HepG2 (cell line): ENCODE measurements around the gene CATSPERE. TPM values are rescaled to one million over a fixed set of nuclear protein-coding genes. Genes with fewer than 3 reads are reported as not detected.
A peak's percentile ranks its signal among the peaks of the same experiment; 100 is the strongest.

ENCODE experiments used
- ARID2 ChIP-seq: sonication (generic); formaldehyde crosslinking; IDR thresholded peaks from 2 replicates; pipeline ENCODE4 v1.8.1; 2022; ENCODE audit warnings: mild to moderate bottlenecking, missing genetic modification reagents, borderline replicate concordance
- EEA1 ChIP-seq: sonication (generic); formaldehyde crosslinking; IDR thresholded peaks from 2 replicates; pipeline ENCODE4 v1.5.1; 2020; ENCODE audit warnings: mild to moderate bottlenecking, missing genetic modification reagents, borderline replicate concordance
- HDAC2 ChIP-seq: sonication (generic); formaldehyde crosslinking; IDR thresholded peaks from 2 replicates; pipeline ENCODE4 v1.4.0; 2020; ENCODE audit warnings: missing genetic modification reagents
- HNF1B ChIP-seq: sonication (generic); formaldehyde crosslinking; IDR thresholded peaks from 2 replicates; pipeline ENCODE4 v1.5.1; 2020; ENCODE audit warnings: mild to moderate bottlenecking, moderate library complexity, missing genetic modification reagents
- KMT2B ChIP-seq: IDR thresholded peaks from 2 replicates; pipeline ENCODE4 v1.6.1; 2016; ENCODE audit warnings: missing genetic modification reagents, missing compliant biosample characterization
- MYNN ChIP-seq: sonication (generic); formaldehyde crosslinking; IDR thresholded peaks from 2 replicates; pipeline ENCODE4 v1.4.0; 2020; ENCODE audit warnings: mild to moderate bottlenecking, low read depth, missing genetic modification reagents
- PAX8 ChIP-seq: sonication (generic); formaldehyde crosslinking; IDR thresholded peaks from 2 replicates; pipeline ENCODE4 v1.8.0; 2022; ENCODE audit warnings: mild to moderate bottlenecking, missing genetic modification reagents, borderline replicate concordance
- PRMT3 ChIP-seq: sonication (generic); formaldehyde crosslinking; IDR thresholded peaks from 2 replicates; pipeline ENCODE4 v1.8.1; 2022; ENCODE audit warnings: low read depth, mild to moderate bottlenecking, moderate library complexity, missing genetic modification reagents, borderline replicate concordance
- RBFOX2 ChIP-seq: fragments of 200-400 bp; formaldehyde crosslinking; IDR thresholded peaks from 2 replicates; pipeline ENCODE4 v1.6.1; 2017; ENCODE audit warnings: low read depth, mild to moderate bottlenecking, low read length
- SAFB2 ChIP-seq: sonication (generic); formaldehyde crosslinking; IDR thresholded peaks from 2 replicates; pipeline ENCODE4 v1.5.1; 2020; ENCODE audit warnings: missing genetic modification reagents, low read depth, mild to moderate bottlenecking, borderline replicate concordance
- SETDB1 ChIP-seq: sonication (generic); formaldehyde crosslinking; IDR thresholded peaks from 2 replicates; pipeline ENCODE4 v1.5.1; 2020; ENCODE audit warnings: missing genetic modification reagents, mild to moderate bottlenecking, borderline replicate concordance
- TP53 ChIP-seq: sonication (generic); formaldehyde crosslinking; conservative IDR thresholded peaks from 2 replicates; pipeline ENCODE4 v1.4.0; 2020; ENCODE audit warnings: missing genetic modification reagents
- ZNF101 ChIP-seq: sonication (generic); formaldehyde crosslinking; IDR thresholded peaks from 2 replicates; pipeline ENCODE4 v1.4.0; 2020; ENCODE audit warnings: mild to moderate bottlenecking, low read depth, missing genetic modification reagents, borderline replicate concordance
- ZNF12 ChIP-seq: sonication (generic); formaldehyde crosslinking; IDR thresholded peaks from 2 replicates; pipeline ENCODE4 v1.5.0; 2020; ENCODE audit warnings: missing genetic modification reagents
- ZNF317 ChIP-seq: sonication (generic); formaldehyde crosslinking; IDR thresholded peaks from 2 replicates; pipeline ENCODE4 v1.5.0; 2020; ENCODE audit warnings: mild to moderate bottlenecking, missing genetic modification reagents
- ZNF557 ChIP-seq: sonication (generic); formaldehyde crosslinking; IDR thresholded peaks from 2 replicates; pipeline ENCODE4 v1.4.0; 2020; ENCODE audit warnings: missing genetic modification reagents
- ZNF567 ChIP-seq: sonication (generic); formaldehyde crosslinking; IDR thresholded peaks from 2 replicates; pipeline ENCODE4 v1.8.1; 2023; ENCODE audit warnings: mild to moderate bottlenecking, missing genetic modification reagents, borderline replicate concordance
- ZNF878 ChIP-seq: sonication (generic); formaldehyde crosslinking; IDR thresholded peaks from 2 replicates; pipeline ENCODE4 v1.8.1; 2023; ENCODE audit warnings: mild to moderate bottlenecking, missing genetic modification reagents, moderate library complexity
- polyA plus RNA-seq, 8 experiments: library from polyadenylated mRNA; depleted of rRNA in 3 of 8; stranded (reverse) in 7 of 8; unstranded in 1 of 8; fragments of >200 nt; fragmentation: Illumina TruSeq in 4 of 8; extraction: Trizol in 4 of 8; gene quantifications; 2 replicates each; pipeline versions ENCODE4 v1.2.1 to v1.2.3, GENCODE V29; 2011 to 2016; ENCODE audit warnings: low read depth in 4 of 8, missing spikeins in 1 of 8, mixed read lengths in 1 of 8; ENCODE audit not compliant: insufficient read depth in 1 of 8
- total RNA-seq, 5 experiments: library from RNA; depleted of rRNA; stranded (reverse); fragments of >200 nt; fragmentation: Illumina TruSeq; extraction: Trizol; gene quantifications; 2 replicates each; pipeline ENCODE4 v1.2.3, GENCODE V29; 2016; ENCODE audit warnings: low read depth in 1 of 5
- TF ChIP-seq, protein P1 (sequence below): sonication (generic); formaldehyde crosslinking; IDR thresholded peaks from 2 replicates; pipeline ENCODE4 v1.4.0; 2020; ENCODE audit warnings: mild to moderate bottlenecking, missing genetic modification reagents
- TF ChIP-seq, protein P2 (sequence below): sonication (generic); formaldehyde crosslinking; conservative IDR thresholded peaks from 2 replicates; pipeline ENCODE4 v1.4.0; 2020; ENCODE audit warnings: missing genetic modification reagents

CATSPERE gene
- total and polyA plus RNA-seq, 2 of the 13 experiments (the other 11 are each of a cell fraction or from before 2014, with no cell fraction given), result 0.34 to 0.51 TPM

DNA sequence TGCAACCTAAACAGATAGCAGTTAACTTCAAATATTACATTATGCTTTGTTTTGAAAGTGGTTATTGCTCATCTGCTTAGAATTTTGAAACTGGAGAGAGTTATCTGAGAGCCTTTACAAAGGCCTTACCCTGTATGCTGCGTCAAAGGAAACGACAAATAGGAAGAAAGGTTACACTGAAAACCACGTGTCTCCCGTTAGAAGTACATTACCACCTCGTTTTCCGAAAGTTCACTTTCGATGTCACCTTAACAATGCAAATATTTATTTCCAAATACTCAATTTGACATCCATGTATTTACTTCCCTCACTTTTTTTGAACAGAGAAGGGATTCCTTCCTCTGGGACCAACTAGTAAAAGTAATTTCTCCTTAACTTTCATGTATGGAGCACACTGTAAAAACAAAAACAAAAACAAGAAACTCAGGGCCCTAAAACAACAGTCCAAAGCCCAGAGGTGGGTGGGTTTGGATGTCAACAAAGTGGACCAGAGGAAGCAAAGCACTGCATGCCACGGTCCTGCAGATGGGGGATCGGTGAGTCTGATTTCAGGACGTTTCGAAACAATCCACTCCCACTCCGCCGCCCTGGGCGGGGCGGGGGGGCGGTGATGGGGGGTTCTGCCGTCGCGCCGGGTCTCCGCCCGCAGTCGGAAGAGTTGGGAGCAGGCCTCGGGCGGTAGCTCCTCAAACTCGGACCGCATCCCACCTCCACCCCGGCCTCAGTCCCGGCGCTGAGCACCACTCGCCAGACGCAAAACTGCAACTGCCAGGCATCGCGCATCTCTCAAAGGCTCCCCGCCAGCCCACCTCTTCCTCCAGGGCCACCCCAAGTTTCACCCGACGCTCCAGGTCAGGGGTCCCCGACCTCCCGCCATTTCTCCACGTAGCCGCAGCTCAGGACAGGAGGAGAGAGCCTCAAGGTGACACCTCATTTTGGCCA is 10.2 kb upstream of the CATSPERE start (continued):
- TF ChIP-seq, protein P1, sequence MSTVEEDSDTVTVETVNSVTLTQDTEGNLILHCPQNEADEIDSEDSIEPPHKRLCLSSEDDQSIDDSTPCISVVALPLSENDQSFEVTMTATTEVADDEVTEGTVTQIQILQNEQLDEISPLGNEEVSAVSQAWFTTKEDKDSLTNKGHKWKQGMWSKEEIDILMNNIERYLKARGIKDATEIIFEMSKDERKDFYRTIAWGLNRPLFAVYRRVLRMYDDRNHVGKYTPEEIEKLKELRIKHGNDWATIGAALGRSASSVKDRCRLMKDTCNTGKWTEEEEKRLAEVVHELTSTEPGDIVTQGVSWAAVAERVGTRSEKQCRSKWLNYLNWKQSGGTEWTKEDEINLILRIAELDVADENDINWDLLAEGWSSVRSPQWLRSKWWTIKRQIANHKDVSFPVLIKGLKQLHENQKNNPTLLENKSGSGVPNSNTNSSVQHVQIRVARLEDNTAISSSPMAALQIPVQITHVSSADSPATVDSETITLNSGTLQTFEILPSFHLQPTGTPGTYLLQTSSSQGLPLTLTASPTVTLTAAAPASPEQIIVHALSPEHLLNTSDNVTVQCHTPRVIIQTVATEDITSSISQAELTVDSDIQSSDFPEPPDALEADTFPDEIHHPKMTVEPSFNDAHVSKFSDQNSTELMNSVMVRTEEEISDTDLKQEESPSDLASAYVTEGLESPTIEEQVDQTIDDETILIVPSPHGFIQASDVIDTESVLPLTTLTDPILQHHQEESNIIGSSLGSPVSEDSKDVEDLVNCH (CRISPR knock-in tag), result no peak
- TF ChIP-seq EEA1 (CRISPR knock-in tag) (no peak), SETDB1 (CRISPR knock-in tag) (no peak), ARID2 (0 out of 2 replicates have a peak, but pooled peaks have one; percentile 23), SAFB2 (CRISPR knock-in tag) (no peak), ZNF101 (CRISPR knock-in tag) (no peak), TP53 (CRISPR knock-in tag) (no peak), ZNF567 (CRISPR knock-in tag) (peak; percentile 83; the same call in 1 of the 2 replicates), RBFOX2 (0 out of 2 replicates have a peak, but pooled peaks have one; percentile 5), MYNN (no peak), HNF1B (CRISPR knock-in tag) (no peak; the same call in 1 of the 2 replicates), KMT2B (CRISPR knock-in tag) (no peak; the same call in 1 of the 2 replicates), ZNF12 (CRISPR knock-in tag) (no peak), ZNF557 (CRISPR knock-in tag) (no peak), ZNF317 (CRISPR knock-in tag) (no peak), ZNF878 (no peak), HDAC2 (CRISPR knock-in tag) (0 out of 2 replicates have a peak, but pooled peaks have one; percentile 5), PRMT3 (CRISPR knock-in tag) (no peak), PAX8 (CRISPR knock-in tag) (no peak; the same call in 1 of the 2 replicates)
- TF ChIP-seq, protein P2, sequence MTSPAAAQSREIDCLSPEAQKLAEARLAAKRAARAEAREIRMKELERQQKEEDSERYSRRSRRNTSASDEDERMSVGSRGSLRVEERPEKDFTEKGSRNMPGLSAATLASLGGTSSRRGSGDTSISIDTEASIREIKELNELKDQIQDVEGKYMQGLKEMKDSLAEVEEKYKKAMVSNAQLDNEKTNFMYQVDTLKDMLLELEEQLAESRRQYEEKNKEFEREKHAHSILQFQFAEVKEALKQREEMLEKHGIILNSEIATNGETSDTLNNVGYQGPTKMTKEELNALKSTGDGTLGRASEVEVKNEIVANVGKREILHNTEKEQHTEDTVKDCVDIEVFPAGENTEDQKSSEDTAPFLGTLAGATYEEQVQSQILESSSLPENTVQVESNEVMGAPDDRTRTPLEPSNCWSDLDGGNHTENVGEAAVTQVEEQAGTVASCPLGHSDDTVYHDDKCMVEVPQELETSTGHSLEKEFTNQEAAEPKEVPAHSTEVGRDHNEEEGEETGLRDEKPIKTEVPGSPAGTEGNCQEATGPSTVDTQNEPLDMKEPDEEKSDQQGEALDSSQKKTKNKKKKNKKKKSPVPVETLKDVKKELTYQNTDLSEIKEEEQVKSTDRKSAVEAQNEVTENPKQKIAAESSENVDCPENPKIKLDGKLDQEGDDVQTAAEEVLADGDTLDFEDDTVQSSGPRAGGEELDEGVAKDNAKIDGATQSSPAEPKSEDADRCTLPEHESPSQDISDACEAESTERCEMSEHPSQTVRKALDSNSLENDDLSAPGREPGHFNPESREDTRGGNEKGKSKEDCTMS (CRISPR knock-in tag), result no peak
